Measurements from ENCODE around the gene JUP.

JUP gene

GRCh38 chr17:41750862-41751261 lies 35.6 kb downstream of the JUP start:
- H3K4me1 ChIP-seq (ENCODE audit: control insufficient read depth, insufficient read depth, low read length): peaks cover 2% of the 10 kb centered on the region; the same call in 1 of the 2 replicates
- WGBS (ENCODE audit: insufficient coverage, insufficient read length): no CpG with 5 or more reads among the region's 4 CpGs
- H3K27ac ChIP-seq (ENCODE audit: low read length): no peak overlapping the region
- no peaks in the 10 kb centered on the region for H3K27me3 ChIP-seq (ENCODE audit: control insufficient read depth, insufficient read depth, low read length)
- H3K9me3 ChIP-seq (ENCODE audit: control insufficient read depth, insufficient read depth, low read length): no peaks in the 10 kb centered on the region
- DNase-seq (ENCODE audit: low read depth, low spot score): no peak
- no peak overlapping the region for H3K4me3 ChIP-seq (ENCODE audit: low read length)
- peaks cover 7% of the 10 kb centered on the region; the same call in 1 of the 2 replicates for H3K36me3 ChIP-seq (ENCODE audit: control insufficient read depth, insufficient read depth, low read length)

- H3K4me3 ChIP-seq (ENCODE audit: low read length): no peak overlapping the region
- H3K27me3 ChIP-seq (ENCODE audit: control insufficient read depth, insufficient read depth, low read length): no peaks in the 10 kb centered on the region
- peaks cover 2% of the 10 kb centered on the region; the same call in 1 of the 2 replicates for H3K4me1 ChIP-seq (ENCODE audit: control insufficient read depth, insufficient read depth, low read length)
- no peak for DNase-seq (ENCODE audit: low read depth, low spot score)
- no peaks in the 10 kb centered on the region; the same call in 1 of the 2 replicates for H3K36me3 ChIP-seq (ENCODE audit: control insufficient read depth, insufficient read depth, low read length)
- H3K27ac ChIP-seq (ENCODE audit: low read length): no peak overlapping the region
- no CpG with 5 or more reads among the region's 6 CpGs for WGBS (ENCODE audit: insufficient coverage, insufficient read length)
- H3K9me3 ChIP-seq (ENCODE audit: control insufficient read depth, insufficient read depth, low read length): no peaks in the 10 kb centered on the region
Measured at GRCh38 chr17:41748275-41748674, 38.2 kb downstream of the JUP start.

- Histone ChIP-seq H3K36me3 (ENCODE audit: control insufficient read depth, insufficient read depth, low read length) (no peaks in the 10 kb centered on the region), H3K27me3 (ENCODE audit: control insufficient read depth, insufficient read depth, low read length) (no peaks in the 10 kb centered on the region), H3K9me3 (ENCODE audit: control insufficient read depth, insufficient read depth, low read length) (no peaks in the 10 kb centered on the region), H3K4me3 (ENCODE audit: low read length) (no peak overlapping the region), H3K4me1 (ENCODE audit: control insufficient read depth, insufficient read depth, low read length) (peaks cover 6% of the 10 kb centered on the region), H3K27ac (ENCODE audit: low read length) (no peak overlapping the region)
- no peak for DNase-seq (ENCODE audit: low read depth, low spot score)
- no CpG with 5 or more reads among the region's 9 CpGs for whole genome bisulfite sequencing (ENCODE audit: insufficient coverage, insufficient read length)
Measured at GRCh38 chr17:41741709-41742108, 44.8 kb downstream of the JUP start.

- H3K9me3 ChIP-seq (ENCODE audit: control insufficient read depth, insufficient read depth, low read length): no peaks in the 10 kb centered on the region
- peaks cover 4% of the 10 kb centered on the region for H3K4me1 ChIP-seq (ENCODE audit: control insufficient read depth, insufficient read depth, low read length)
- no peaks in the 10 kb centered on the region for H3K36me3 ChIP-seq (ENCODE audit: control insufficient read depth, insufficient read depth, low read length)
- H3K27ac ChIP-seq (ENCODE audit: low read length): no peak overlapping the region
- no CpG with 5 or more reads among the region's 5 CpGs for WGBS (ENCODE audit: insufficient coverage, insufficient read length)
- peaks cover 5% of the 10 kb centered on the region; the same call in 1 of the 2 replicates for H3K27me3 ChIP-seq (ENCODE audit: control insufficient read depth, insufficient read depth, low read length)
- DNase-seq (ENCODE audit: low read depth, low spot score): no peak
- no peak overlapping the region for H3K4me3 ChIP-seq (ENCODE audit: low read length)
Measured at GRCh38 chr17:41740506-41740905, 46.0 kb downstream of the JUP start.

- H3K27ac ChIP-seq (ENCODE audit: low read length): no peak overlapping the region
- no peak overlapping the region for H3K4me3 ChIP-seq (ENCODE audit: low read length)
- WGBS (ENCODE audit: insufficient coverage, insufficient read length): no CpG with 5 or more reads among the region's 9 CpGs
- H3K9me3 ChIP-seq (ENCODE audit: control insufficient read depth, insufficient read depth, low read length): no peaks in the 10 kb centered on the region
- H3K4me1 ChIP-seq (ENCODE audit: control insufficient read depth, insufficient read depth, low read length): peaks cover 6% of the 10 kb centered on the region
- no peak for DNase-seq (ENCODE audit: low read depth, low spot score)
- peaks cover 5% of the 10 kb centered on the region; the same call in 1 of the 2 replicates for H3K27me3 ChIP-seq (ENCODE audit: control insufficient read depth, insufficient read depth, low read length)
- no peaks in the 10 kb centered on the region for H3K36me3 ChIP-seq (ENCODE audit: control insufficient read depth, insufficient read depth, low read length)
Measured at GRCh38 chr17:41739661-41740352, 46.7 kb downstream of the JUP start.

GRCh38 chr17:41738801-41739112 lies 47.8 kb downstream of the JUP start:
- Histone ChIP-seq H3K27me3 (ENCODE audit: control insufficient read depth, insufficient read depth, low read length) (peaks cover 7% of the 10 kb centered on the region; the same call in 1 of the 2 replicates), H3K4me3 (ENCODE audit: low read length) (no peak overlapping the region), H3K36me3 (ENCODE audit: control insufficient read depth, insufficient read depth, low read length) (no peaks in the 10 kb centered on the region), H3K9me3 (ENCODE audit: control insufficient read depth, insufficient read depth, low read length) (no peaks in the 10 kb centered on the region), H3K27ac (ENCODE audit: low read length) (no peak overlapping the region), H3K4me1 (ENCODE audit: control insufficient read depth, insufficient read depth, low read length) (peaks cover 6% of the 10 kb centered on the region)
- no CpG with 5 or more reads among the region's 5 CpGs for WGBS (ENCODE audit: insufficient coverage, insufficient read length)
- no peak for DNase-seq (ENCODE audit: low read depth, low spot score)

- no CpG with 5 or more reads among the region's 10 CpGs for WGBS (ENCODE audit: insufficient coverage, insufficient read length)
Measured at GRCh38 chr17:41738077-41738800, 48.3 kb downstream of the JUP start.

GRCh38 chr17:41737680-41738023 lies 48.9 kb downstream of the JUP start:
- DNase-seq (ENCODE audit: low read depth, low spot score): no peak
- no CpG with 5 or more reads among the region's 5 CpGs for WGBS (ENCODE audit: insufficient coverage, insufficient read length)
- no peak overlapping the region for H3K27ac ChIP-seq (ENCODE audit: low read length)
- H3K27me3 ChIP-seq (ENCODE audit: control insufficient read depth, insufficient read depth, low read length): peaks cover 14% of the 10 kb centered on the region
- no peaks in the 10 kb centered on the region for H3K9me3 ChIP-seq (ENCODE audit: control insufficient read depth, insufficient read depth, low read length)
- no peaks in the 10 kb centered on the region for H3K36me3 ChIP-seq (ENCODE audit: control insufficient read depth, insufficient read depth, low read length)
- peaks cover 6% of the 10 kb centered on the region for H3K4me1 ChIP-seq (ENCODE audit: control insufficient read depth, insufficient read depth, low read length)
- H3K4me3 ChIP-seq (ENCODE audit: low read length): no peak overlapping the region

More at GRCh38 chr17:41738077-41738800, 48.3 kb downstream of the JUP start:
- Histone ChIP-seq H3K27ac (ENCODE audit: low read length) (no peak overlapping the region), H3K36me3 (ENCODE audit: control insufficient read depth, insufficient read depth, low read length) (no peaks in the 10 kb centered on the region), H3K27me3 (ENCODE audit: control insufficient read depth, insufficient read depth, low read length) (peaks cover 11% of the 10 kb centered on the region), H3K4me1 (ENCODE audit: control insufficient read depth, insufficient read depth, low read length) (peaks cover 6% of the 10 kb centered on the region), H3K9me3 (ENCODE audit: control insufficient read depth, insufficient read depth, low read length) (no peaks in the 10 kb centered on the region), H3K4me3 (ENCODE audit: low read length) (no peak overlapping the region)
- DNase-seq (ENCODE audit: low read depth, low spot score): peak; percentile 80

GRCh38 chr17:41736983-41737679 lies 49.4 kb downstream of the JUP start:
- Histone ChIP-seq H3K4me3 (ENCODE audit: low read length) (no peak overlapping the region), H3K27ac (ENCODE audit: low read length) (no peak overlapping the region), H3K27me3 (ENCODE audit: control insufficient read depth, insufficient read depth, low read length) (peaks cover 19% of the 10 kb centered on the region), H3K9me3 (ENCODE audit: control insufficient read depth, insufficient read depth, low read length) (no peaks in the 10 kb centered on the region), H3K4me1 (ENCODE audit: control insufficient read depth, insufficient read depth, low read length) (peaks cover 6% of the 10 kb centered on the region), H3K36me3 (ENCODE audit: control insufficient read depth, insufficient read depth, low read length) (no peaks in the 10 kb centered on the region)
- no peak for DNase-seq (ENCODE audit: low read depth, low spot score)
- no CpG with 5 or more reads among the region's 17 CpGs for WGBS (ENCODE audit: insufficient coverage, insufficient read length)

- Histone ChIP-seq H3K4me1 (ENCODE audit: control insufficient read depth, insufficient read depth, low read length) (peaks cover 5% of the 10 kb centered on the region), H3K27ac (ENCODE audit: low read length) (no peak overlapping the region), H3K36me3 (ENCODE audit: control insufficient read depth, insufficient read depth, low read length) (no peaks in the 10 kb centered on the region), H3K4me3 (ENCODE audit: low read length) (no peak overlapping the region), H3K27me3 (ENCODE audit: control insufficient read depth, insufficient read depth, low read length) (peaks cover 19% of the 10 kb centered on the region), H3K9me3 (ENCODE audit: control insufficient read depth, insufficient read depth, low read length) (no peaks in the 10 kb centered on the region)
- WGBS (ENCODE audit: insufficient coverage, insufficient read length): no CpG with 5 or more reads among the region's 4 CpGs
- no peak for DNase-seq (ENCODE audit: low read depth, low spot score)
Measured at GRCh38 chr17:41735744-41736143, 50.8 kb downstream of the JUP start.
